Kidney (tissue), 14 donors: ENCODE measurements around the gene CHRNA9. TPM values are rescaled to one million over a fixed set of nuclear protein-coding genes. Genes with fewer than 3 reads are reported as not detected.

Source experiments
- DNase-seq, 5 donors: peaks; one replicate each; pipeline ENCODE4 v3.0.0-alpha.2; 2013 to 2020
- FAIRE-seq: peaks from 2 replicates; lab custom pipeline; 2012; peaks lifted over from hg19 to GRCh38; lab: Jason Lieb, UNC
- H3K27ac ChIP-seq, 2 donors: one replicate each; pipeline ENCODE4 v1.7.0; 2013; ENCODE audit warnings: low read depth in 2 of 2, low read length in 2 of 2, inconsistent platforms in 1 of 2
- H3K27me3 ChIP-seq: one replicate; pipeline ENCODE4 v1.7.1; 2013; ENCODE audit warnings: low read length, inconsistent platforms; ENCODE audit not compliant: control insufficient read depth, insufficient read depth
- H3K36me3 ChIP-seq, 3 donors: one replicate each; pipeline versions ENCODE4 v1.7.0 to v1.7.1; 2013; ENCODE audit warnings: low read length in 3 of 3, control low read depth in 1 of 3, inconsistent platforms in 1 of 3; ENCODE audit not compliant: insufficient read depth in 3 of 3, control insufficient read depth in 2 of 3
- H3K4me1 ChIP-seq, 3 donors: one replicate each; pipeline versions ENCODE4 v1.7.0 to v1.7.1; 2013; ENCODE audit warnings: low read length in 3 of 3, inconsistent platforms in 1 of 3, low read depth in 1 of 3; ENCODE audit not compliant: control insufficient read depth in 2 of 3, insufficient read depth in 2 of 3
- H3K4me3 ChIP-seq, 3 donors: one replicate each; pipeline versions ENCODE4 v1.7.0 to v1.8.1; 2013; ENCODE audit warnings: low read length in 3 of 3, control low read depth in 1 of 3, inconsistent platforms in 1 of 3
- H3K9ac ChIP-seq, 3 donors: one replicate each; pipeline versions ENCODE4 v1.7.0 to v1.7.1; 2013; ENCODE audit warnings: low read length in 3 of 3, control low read depth in 1 of 3, inconsistent platforms in 1 of 3
- H3K9me3 ChIP-seq, 3 donors: one replicate each; pipeline versions ENCODE4 v1.7.0 to v1.7.1; 2013; ENCODE audit warnings: low read length in 3 of 3, control low read depth in 1 of 3, inconsistent platforms in 1 of 3; ENCODE audit not compliant: control insufficient read depth in 2 of 3, insufficient read depth in 1 of 3
- intact Hi-C: fragments of 100-400 bp; cut with DNase I; formaldehyde crosslinking; loops from one replicate; pipeline ENCODE4 v1.11.1; 2022
- polyA plus RNA-seq: library from polyadenylated mRNA; stranded (reverse); fragments of 350-450 nt; fragmentation: Illumina TruSeq; extraction: RNeasy Lipid Tissue Mini Kit (QIAGEN cat#74804); gene quantifications from one replicate; pipeline ENCODE4 v1.2.3, GENCODE V29; 2014; ENCODE audit warnings: low read depth, low replicate concordance; ENCODE audit not compliant: insufficient read depth
- total RNA-seq: library from RNA; stranded (reverse); fragmentation: NEBNext Ultra II Directional; extraction: Animal tissue kit (Norgen Biotek cat#: 25700); gene quantifications from one replicate; pipeline ENCODE4 v1.2.1, GENCODE V29; 2021
- TF ChIP-seq, protein P1 (sequence below): IDR thresholded peaks from 3 replicates; pipeline ENCODE4 v1.5.1; 2012; ENCODE audit warnings: mild to moderate bottlenecking, moderate library complexity, borderline replicate concordance; ENCODE audit not compliant: insufficient read depth; ENCODE audit errors: extremely low read depth
- donor health status: control.
- donor health status: control.
- donor health status: control.
- donor health status: control.
- donor health status: control.
- donor health status: DM: yes; HTN: yes; CAD: no.
- donor health status: Normal renal cell carcinoma (clear cell type).

Gene CHRNA9
- total and polyA plus RNA-seq, 2 donors from 2014 or later = not detected

DNA sequence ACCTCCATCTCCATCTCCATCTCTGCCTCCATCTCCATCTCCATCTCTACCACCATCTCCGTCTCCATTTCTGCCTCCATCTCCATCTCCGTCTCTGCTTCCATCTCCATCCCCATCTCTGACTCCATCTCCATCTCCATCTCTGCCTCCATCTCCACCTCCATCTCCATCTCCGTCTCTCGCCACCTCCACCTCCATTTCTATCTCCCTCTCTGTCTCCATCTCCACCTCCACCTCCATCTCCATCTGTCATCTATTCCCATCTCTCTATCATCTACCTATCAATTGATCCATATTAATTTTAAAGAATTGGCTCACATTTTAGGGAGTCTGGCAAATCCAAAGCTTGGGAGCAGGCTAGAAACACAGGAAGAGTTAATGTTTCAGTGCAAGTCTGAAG lies 39.6 kb upstream of the CHRNA9 start:
- no peak for DNase-seq
- Histone ChIP-seq H3K27ac (no peak overlapping the region), H3K36me3 (no peaks in the 10 kb centered on the region), H3K4me1 (no peaks in the 10 kb centered on the region), H3K9ac (no peak overlapping the region), H3K27me3 (no peaks in the 10 kb centered on the region), H3K9me3 (peaks cover 0 to 6% (median 0%) of the 10 kb centered on the region in 3 donors), H3K4me3 (no peak overlapping the region)
- intact Hi-C loops = no loop called here
- TF ChIP-seq, protein P1, sequence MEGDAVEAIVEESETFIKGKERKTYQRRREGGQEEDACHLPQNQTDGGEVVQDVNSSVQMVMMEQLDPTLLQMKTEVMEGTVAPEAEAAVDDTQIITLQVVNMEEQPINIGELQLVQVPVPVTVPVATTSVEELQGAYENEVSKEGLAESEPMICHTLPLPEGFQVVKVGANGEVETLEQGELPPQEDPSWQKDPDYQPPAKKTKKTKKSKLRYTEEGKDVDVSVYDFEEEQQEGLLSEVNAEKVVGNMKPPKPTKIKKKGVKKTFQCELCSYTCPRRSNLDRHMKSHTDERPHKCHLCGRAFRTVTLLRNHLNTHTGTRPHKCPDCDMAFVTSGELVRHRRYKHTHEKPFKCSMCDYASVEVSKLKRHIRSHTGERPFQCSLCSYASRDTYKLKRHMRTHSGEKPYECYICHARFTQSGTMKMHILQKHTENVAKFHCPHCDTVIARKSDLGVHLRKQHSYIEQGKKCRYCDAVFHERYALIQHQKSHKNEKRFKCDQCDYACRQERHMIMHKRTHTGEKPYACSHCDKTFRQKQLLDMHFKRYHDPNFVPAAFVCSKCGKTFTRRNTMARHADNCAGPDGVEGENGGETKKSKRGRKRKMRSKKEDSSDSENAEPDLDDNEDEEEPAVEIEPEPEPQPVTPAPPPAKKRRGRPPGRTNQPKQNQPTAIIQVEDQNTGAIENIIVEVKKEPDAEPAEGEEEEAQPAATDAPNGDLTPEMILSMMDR = no peak
- FAIRE-seq = no peak

DNA sequence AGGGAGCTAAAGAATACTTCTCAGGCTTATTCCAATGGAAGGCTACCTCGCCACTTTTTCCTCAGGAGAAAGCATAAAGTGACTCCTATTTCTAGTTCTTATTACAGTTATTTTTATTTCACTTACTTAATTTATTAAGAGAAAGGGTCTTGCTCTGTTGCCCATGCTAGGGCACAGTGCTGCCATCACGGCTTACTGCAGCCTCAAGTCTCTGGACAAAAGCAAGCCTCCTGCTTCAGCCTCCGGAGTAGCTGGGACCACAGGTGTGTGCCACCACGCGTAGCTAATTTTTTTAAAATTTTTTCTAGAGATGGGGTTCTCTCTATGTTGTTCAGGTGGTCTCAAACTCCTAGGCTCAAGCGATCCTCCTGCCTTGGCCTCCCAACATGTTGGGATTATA lies 36.0 kb upstream of the CHRNA9 start:
- intact Hi-C loops = no loop called here
- FAIRE-seq = no peak

DNA sequence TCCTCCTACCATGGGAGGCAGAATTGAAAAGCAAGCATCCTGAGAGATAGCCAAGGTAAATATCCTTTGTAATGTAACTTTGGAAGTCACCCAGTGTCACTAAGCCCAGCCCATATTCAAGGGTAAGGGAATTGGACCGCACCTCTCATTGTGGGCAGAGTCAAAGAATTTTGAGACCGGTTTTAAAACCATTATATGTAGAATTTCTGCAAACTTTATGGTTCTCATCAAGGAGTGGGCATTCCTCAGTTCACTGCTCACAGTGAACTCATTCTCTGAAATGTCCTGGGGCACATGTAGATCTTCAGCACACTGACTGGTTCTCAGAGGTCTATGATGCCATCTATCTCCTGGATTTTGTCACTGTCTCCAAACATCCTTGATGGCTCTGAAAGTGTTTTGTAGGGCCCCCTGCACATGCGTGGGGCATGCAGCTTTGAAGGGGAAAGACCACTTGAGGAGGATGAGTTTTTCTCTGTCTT lies 35.3 kb upstream of the CHRNA9 start:
- FAIRE-seq (no peak), DNase-seq (no peak)
- TF ChIP-seq, protein P1 = no peak
- Histone ChIP-seq H3K4me1 (no peaks in the 10 kb centered on the region), H3K9me3 (peaks cover 0 to 5% (median 0%) of the 10 kb centered on the region in 3 donors), H3K36me3 (no peaks in the 10 kb centered on the region), H3K9ac (no peak overlapping the region), H3K4me3 (no peak overlapping the region), H3K27ac (no peak overlapping the region), H3K27me3 (no peaks in the 10 kb centered on the region)
- intact Hi-C loops = no loop called here

More for the DNA sequence above, 36.0 kb upstream of the CHRNA9 start:
- H3K4me1 ChIP-seq = no peaks in the 10 kb centered on the region
- H3K9me3 ChIP-seq = peaks cover 0 to 6% (median 0%) of the 10 kb centered on the region in 3 donors
- no peaks in the 10 kb centered on the region for H3K36me3 ChIP-seq
- H3K27me3 ChIP-seq = no peaks in the 10 kb centered on the region
- no peak for DNase-seq
- no peak overlapping the region for H3K9ac ChIP-seq
- TF ChIP-seq, protein P1 = no peak
- H3K4me3 ChIP-seq = no peak overlapping the region
- H3K27ac ChIP-seq = no peak overlapping the region
